ENCODE measurements around the gene KCNJ8.

Gene KCNJ8

GRCh38 chr12:21771311-21771710, 3.2 kb downstream of the KCNJ8 start:
- Histone ChIP-seq H3K4me3 (ENCODE audit: low read length) (no peak overlapping the region), H3K4me2 (ENCODE audit: low read depth, low read length) (no peak overlapping the region), H2AFZ (ENCODE audit: low read length) (no peak overlapping the region), H3K9ac (ENCODE audit: low read length) (no peak overlapping the region), H3K9me3 (replicated peaks; ENCODE audit: insufficient read depth, low read length) (no peaks in the 10 kb centered on the region), H4K20me1 (ENCODE audit: insufficient read depth, low read length) (no peaks in the 10 kb centered on the region), H3K27ac (ENCODE audit: low read length) (no peak overlapping the region), H3K9me2 (replicated peaks; ENCODE audit: insufficient read depth, low read length) (no peaks in the 10 kb centered on the region), H3F3A (ENCODE audit: insufficient read depth, low read length) (no peaks in the 10 kb centered on the region), H3K79me2 (ENCODE audit: low read length) (no peaks in the 10 kb centered on the region), H3K4me1 (ENCODE audit: low read length) (no peaks in the 10 kb centered on the region), H3K27me3 (replicated peaks; ENCODE audit: insufficient read depth, low read length) (no peaks in the 10 kb centered on the region), H3K36me3 (replicated peaks; ENCODE audit: insufficient read depth, low read length) (no peaks in the 10 kb centered on the region)
- DNase-seq: no peak
- TF ChIP-seq EZH2 (optimal IDR thresholded peaks at IDR 0.05; ENCODE audit: low read depth, low read length) (no peak), CTCF (IDR thresholded peaks at IDR 0.05; ENCODE audit: low read length) (no peak), EZH2phosphoT487 (IDR thresholded peaks at IDR 0.05; ENCODE audit: low read length) (no peak)

DNA sequence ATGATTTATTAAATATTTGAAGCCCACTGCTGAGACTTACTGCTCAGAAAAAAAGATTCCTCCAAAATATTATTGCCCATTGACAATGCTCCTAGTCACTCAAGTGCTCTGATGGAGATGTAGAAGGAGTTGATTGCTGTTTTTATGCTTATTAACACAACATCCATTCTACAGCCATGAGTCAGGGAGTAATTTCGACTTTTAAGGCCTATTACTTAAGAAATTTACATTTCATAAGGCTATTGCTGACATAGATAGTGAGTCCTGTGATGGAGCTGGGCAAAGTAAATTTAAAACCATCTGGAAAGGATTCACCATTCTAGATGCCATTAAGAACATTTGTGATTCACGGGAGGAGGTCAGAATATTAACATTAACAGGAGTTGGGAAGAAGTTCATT, 5.2 kb downstream of the KCNJ8 start:
- no peaks in the 10 kb centered on the region for H3K9me2 ChIP-seq (replicated peaks; ENCODE audit: insufficient read depth, low read length)
- no peak overlapping the region for H3K27ac ChIP-seq (ENCODE audit: low read length)

GRCh38 chr12:21766403-21766802, 8.1 kb downstream of the KCNJ8 start:
- H3K9me2 ChIP-seq (replicated peaks; ENCODE audit: insufficient read depth, low read length): no peaks in the 10 kb centered on the region
- no peak overlapping the region for H3K27ac ChIP-seq (ENCODE audit: low read length)
- H3K4me2 ChIP-seq (ENCODE audit: low read depth, low read length): no peak overlapping the region
- H3K79me2 ChIP-seq (ENCODE audit: low read length): no peaks in the 10 kb centered on the region
- H3F3A ChIP-seq (ENCODE audit: insufficient read depth, low read length): no peaks in the 10 kb centered on the region
- H4K20me1 ChIP-seq (ENCODE audit: insufficient read depth, low read length): no peaks in the 10 kb centered on the region
- H3K4me1 ChIP-seq (ENCODE audit: low read length): no peaks in the 10 kb centered on the region
- TF ChIP-seq EZH2phosphoT487 (IDR thresholded peaks at IDR 0.05; ENCODE audit: low read length) (no peak), EZH2 (optimal IDR thresholded peaks at IDR 0.05; ENCODE audit: low read depth, low read length) (no peak), CTCF (IDR thresholded peaks at IDR 0.05; ENCODE audit: low read length) (no peak)
- no peak overlapping the region for H3K4me3 ChIP-seq (ENCODE audit: low read length)
- DNase-seq: no peak
- H2AFZ ChIP-seq (ENCODE audit: low read length): no peak overlapping the region
- no peaks in the 10 kb centered on the region for H3K27me3 ChIP-seq (replicated peaks; ENCODE audit: insufficient read depth, low read length)
- H3K36me3 ChIP-seq (replicated peaks; ENCODE audit: insufficient read depth, low read length): no peaks in the 10 kb centered on the region
- no peaks in the 10 kb centered on the region for H3K9me3 ChIP-seq (replicated peaks; ENCODE audit: insufficient read depth, low read length)
- no peak overlapping the region for H3K9ac ChIP-seq (ENCODE audit: low read length)

More for the DNA sequence above, 5.2 kb downstream of the KCNJ8 start:
- H3K27me3 ChIP-seq (replicated peaks; ENCODE audit: insufficient read depth, low read length): no peaks in the 10 kb centered on the region
- no peak overlapping the region for H3K4me3 ChIP-seq (ENCODE audit: low read length)
- DNase-seq: no peak
- H3K4me1 ChIP-seq (ENCODE audit: low read length): no peaks in the 10 kb centered on the region
- no peaks in the 10 kb centered on the region for H3K36me3 ChIP-seq (replicated peaks; ENCODE audit: insufficient read depth, low read length)
- no peak for TF ChIP-seq EZH2phosphoT487 (IDR thresholded peaks at IDR 0.05; ENCODE audit: low read length)
- no peak for TF ChIP-seq CTCF (IDR thresholded peaks at IDR 0.05; ENCODE audit: low read length)
- TF ChIP-seq EZH2 (optimal IDR thresholded peaks at IDR 0.05; ENCODE audit: low read depth, low read length): no peak
- H3K9me3 ChIP-seq (replicated peaks; ENCODE audit: insufficient read depth, low read length): no peaks in the 10 kb centered on the region
- no peaks in the 10 kb centered on the region for H3K79me2 ChIP-seq (ENCODE audit: low read length)
- no peak overlapping the region for H3K9ac ChIP-seq (ENCODE audit: low read length)
- H3F3A ChIP-seq (ENCODE audit: insufficient read depth, low read length): no peaks in the 10 kb centered on the region
- no peak overlapping the region for H2AFZ ChIP-seq (ENCODE audit: low read length)
- H3K4me2 ChIP-seq (ENCODE audit: low read depth, low read length): no peak overlapping the region
- no peaks in the 10 kb centered on the region for H4K20me1 ChIP-seq (ENCODE audit: insufficient read depth, low read length)
